ENCODE measurements around the gene NCOA5. TPM values are rescaled to one million over a fixed set of nuclear protein-coding genes. Genes with fewer than 3 reads are reported as not detected.

The NCOA5 gene
- total RNA-seq, result 46.4 and 53.1 TPM in 2 replicates

DNA sequence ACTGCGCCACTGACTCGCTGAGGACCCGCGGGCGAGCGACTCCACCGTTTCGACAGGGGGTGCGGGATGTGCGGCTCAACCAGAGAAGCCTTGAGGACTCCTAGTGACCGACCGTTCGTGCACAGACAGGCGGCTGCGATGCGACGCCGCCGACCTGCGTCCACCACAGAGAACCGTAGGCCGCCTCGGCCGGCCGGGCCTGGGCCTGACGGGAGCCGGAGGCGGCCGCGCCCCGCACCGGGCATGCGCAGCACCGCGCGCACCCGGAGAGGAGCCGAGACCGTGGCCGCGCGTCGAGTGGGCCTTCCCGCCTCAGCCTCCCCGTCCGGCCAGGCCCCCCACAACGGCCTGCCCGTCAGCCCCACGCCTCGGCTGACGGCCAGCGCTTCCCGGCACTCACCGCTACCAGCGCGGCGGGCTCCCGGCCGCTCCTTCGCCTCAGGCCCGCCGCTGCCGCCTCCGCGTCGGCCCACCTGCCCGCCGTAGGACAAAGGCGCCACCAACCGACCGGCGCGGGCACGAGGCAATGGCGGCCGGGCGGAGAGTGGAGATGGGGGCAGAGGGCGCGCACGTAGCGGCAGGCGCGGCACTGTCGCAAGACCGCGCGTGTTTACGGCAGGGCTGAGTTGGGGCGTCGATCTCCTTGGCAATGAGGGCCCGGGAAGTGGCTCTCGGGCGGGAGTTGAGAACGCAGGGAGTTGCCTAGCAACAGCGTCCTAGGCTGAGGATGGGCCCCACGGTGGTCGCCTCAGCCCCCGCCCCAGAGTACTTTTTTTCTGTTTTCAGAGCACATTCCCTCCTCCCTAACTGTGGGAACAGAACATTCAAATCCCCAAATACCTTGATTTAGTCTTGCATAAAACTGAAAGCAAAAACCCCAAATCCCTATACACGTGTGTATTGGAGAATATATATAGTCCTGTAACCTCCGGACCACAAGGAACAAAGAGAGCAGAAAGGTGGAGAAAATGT, at the start of gene NCOA5:
Gene NCOA5, minus strand, starts transcription at position 546 of the 972 bp plus-strand sequence. CDS start 10,538 bp downstream, outside the sequence.
- peak within 1 kb of the TSS; percentile 90 for H3K4me3 Mint-ChIP-seq
- CTCF ChIA-PET, result interaction anchor here (1.4 kb wide), 1 partner anchor 103 kb away, joined by 3 read pairs; no protein-coding TSS in a partner anchor
- H3K9me3 Mint-ChIP-seq, result no peaks in the 10 kb centered on the region
- ATAC-seq (ENCODE audit: low read depth) (peak; percentile 91), DNase-seq (peak; percentile 93)
- H3K27ac Mint-ChIP-seq, result peak within 1 kb of the TSS; percentile 89
- peaks cover 53% of the 10 kb centered on the region for H3K4me1 Mint-ChIP-seq
- intact Hi-C loops (cut with micrococcal nuclease), result loop anchor here (1.0 to 5.0 kb wide), 8 partner anchors 10 to 297 kb away; partner anchors contain the start of genes ACOT8, CD40, DNTTIP1 and WFDC3
- TF ChIP-seq CTCF (IDR thresholded peaks at IDR 0.05), result no peak
- peaks cover 21% of the 10 kb centered on the region for H3K36me3 Mint-ChIP-seq (ENCODE audit: low read depth)
- no peaks in the 10 kb centered on the region for H3K27me3 Mint-ChIP-seq
- POLR2A ChIA-PET, result interaction anchor here (1.0 to 2.4 kb wide), 3 partner anchors 18 to 117 kb away, joined by 3 to 8 read pairs (median 7); partner anchors contain the start of gene CD40

GRCh38 chr20:46139266-46139889, 49.6 kb upstream of the NCOA5 start:
- ChIA-PET POLR2A (interaction anchor here (0.6 kb wide), 1 partner anchor 120 kb away, joined by 7 read pairs; no protein-coding TSS in a partner anchor), CTCF (no interaction called here)
- H3K27me3 Mint-ChIP-seq, result peaks cover 49% of the 10 kb centered on the region

DNA sequence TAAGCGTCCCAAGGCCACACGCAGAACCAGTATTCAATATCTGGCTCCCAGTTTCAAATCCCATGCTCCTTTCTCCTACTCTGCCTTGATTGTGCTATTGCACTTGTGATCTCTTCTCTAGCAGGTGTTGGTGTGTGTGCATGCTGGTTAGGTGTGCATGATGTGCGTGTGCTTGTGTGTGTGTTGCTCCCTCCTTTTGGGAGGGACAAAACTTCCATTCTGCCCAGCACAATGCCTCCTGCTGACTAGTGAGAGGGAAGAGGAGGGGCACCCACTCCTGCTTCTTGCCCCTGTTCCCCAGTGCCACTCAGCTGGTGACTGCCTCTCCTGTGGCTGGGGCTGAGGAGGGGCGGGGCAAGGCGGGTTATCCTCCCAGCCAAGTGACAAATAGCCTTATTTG, 48.1 kb upstream of the NCOA5 start:
- DNase-seq, result no peak
- H3K36me3 Mint-ChIP-seq (ENCODE audit: low read depth), result no peaks in the 10 kb centered on the region
- CTCF ChIA-PET, result no interaction called here
- no peaks in the 10 kb centered on the region for H3K9me3 Mint-ChIP-seq
- no peak overlapping the region for H3K4me3 Mint-ChIP-seq
- POLR2A ChIA-PET, result no interaction called here
- intact Hi-C loops (cut with micrococcal nuclease), result no loop called here
- no peak for TF ChIP-seq CTCF (IDR thresholded peaks at IDR 0.05)
- peaks cover 34% of the 10 kb centered on the region for H3K4me1 Mint-ChIP-seq
- peaks cover 38% of the 10 kb centered on the region for H3K27me3 Mint-ChIP-seq
- H3K27ac Mint-ChIP-seq, result no peak overlapping the region
- ATAC-seq (ENCODE audit: low read depth), result no peak

More at GRCh38 chr20:46139266-46139889, 49.6 kb upstream of the NCOA5 start:
- no peak for TF ChIP-seq CTCF (IDR thresholded peaks at IDR 0.05)
- DNase-seq (no peak), ATAC-seq (ENCODE audit: low read depth) (no peak)
- Mint-ChIP-seq H3K4me1 (peaks cover 29% of the 10 kb centered on the region), H3K9me3 (no peaks in the 10 kb centered on the region), H3K4me3 (no peak overlapping the region), H3K36me3 (ENCODE audit: low read depth) (no peaks in the 10 kb centered on the region), H3K27ac (no peak overlapping the region)
- intact Hi-C loops (cut with micrococcal nuclease), result no loop called here

DNA sequence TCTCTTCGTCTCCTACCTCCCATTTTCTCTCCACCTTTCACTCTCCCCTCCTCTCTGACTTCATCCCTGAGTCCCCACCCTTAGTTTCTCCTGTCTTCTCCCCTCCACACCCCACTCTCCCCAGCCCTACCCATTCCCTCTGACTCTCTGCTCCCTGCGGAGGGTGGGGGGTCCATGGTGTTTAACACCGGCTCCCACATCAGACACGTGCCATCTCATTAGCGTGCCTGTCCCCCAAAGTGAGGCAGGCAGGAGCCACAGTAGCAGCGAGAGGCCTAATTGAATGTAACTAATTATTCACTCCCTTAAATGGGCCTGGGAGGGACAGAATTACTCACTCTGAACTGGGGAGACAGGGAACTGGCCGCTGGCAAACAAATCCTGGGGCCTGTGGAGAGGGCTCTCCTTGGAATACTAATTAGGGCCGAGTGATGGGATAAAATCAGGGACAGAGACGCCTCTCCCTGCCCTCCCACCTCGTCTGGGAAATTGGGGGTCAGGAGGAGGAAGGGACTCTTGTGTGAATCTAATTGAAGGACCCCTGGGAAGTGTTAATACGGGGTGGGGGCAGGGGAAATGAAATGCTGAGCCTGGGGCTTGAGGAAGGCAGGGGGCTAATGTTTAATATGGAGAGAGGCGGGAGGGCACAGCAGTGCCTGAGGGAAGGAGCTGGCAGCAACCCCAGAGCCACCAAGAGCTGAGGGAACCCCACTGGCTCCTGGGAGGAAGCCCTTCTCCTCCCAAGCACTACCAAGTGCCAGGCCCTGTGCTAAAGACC, 46.3 kb upstream of the NCOA5 start:
- H3K4me3 Mint-ChIP-seq, result no peak overlapping the region
- H3K36me3 Mint-ChIP-seq (ENCODE audit: low read depth), result no peaks in the 10 kb centered on the region
- no peak for TF ChIP-seq CTCF (IDR thresholded peaks at IDR 0.05)
- H3K27me3 Mint-ChIP-seq, result peaks cover 24% of the 10 kb centered on the region
- no peaks in the 10 kb centered on the region for H3K9me3 Mint-ChIP-seq
- H3K4me1 Mint-ChIP-seq, result peaks cover 49% of the 10 kb centered on the region
- ATAC-seq (ENCODE audit: low read depth) (no peak), DNase-seq (no peak)
- ChIA-PET CTCF (no interaction called here), POLR2A (interaction anchor here (1.0 kb wide), 1 partner anchor 10 kb away, joined by 4 read pairs; no protein-coding TSS in a partner anchor)
- no peak overlapping the region for H3K27ac Mint-ChIP-seq
- intact Hi-C loops (cut with micrococcal nuclease), result no loop called here
